Suprapubic skin (tissue), 4 donors: ENCODE data around the gene MTMR3.

Experiments
- CTCF ChIP-seq, 2 donors: fragments of 200-600 bp in 1 of 2; fragments of 450-650 bp in 1 of 2; sonication (generic) in 1 of 2; IDR thresholded peaks; one replicate each; pipeline ENCODE4 v1.5.1; 2016 to 2019; ENCODE audit warnings: antibody characterized with exemption in 2 of 2, mild to moderate bottlenecking in 1 of 2, moderate library complexity in 1 of 2
- EP300 ChIP-seq: sonication (generic); formaldehyde crosslinking; IDR thresholded peaks from one replicate; pipeline ENCODE4 v1.6.1; 2017; ENCODE audit warnings: antibody characterized with exemption
- POLR2A ChIP-seq, 2 donors: fragments of 450-650 bp; IDR thresholded peaks; one replicate each; pipeline ENCODE4 v1.6.1; 2017; ENCODE audit warnings: antibody characterized with exemption in 2 of 2, mild to moderate bottlenecking in 2 of 2, moderate library complexity in 2 of 2
- POLR2AphosphoS5 ChIP-seq, 3 donors: sonication (generic); formaldehyde crosslinking; IDR thresholded peaks; one replicate each; pipeline ENCODE4 v1.6.1; 2017; ENCODE audit warnings: antibody characterized with exemption in 3 of 3

- no peak for TF ChIP-seq CTCF (IDR thresholded peaks at IDR 0.05)
- TF ChIP-seq POLR2AphosphoS5 (IDR thresholded peaks at IDR 0.05) = no peak
- TF ChIP-seq POLR2A (IDR thresholded peaks at IDR 0.05) = no peak
- TF ChIP-seq EP300 = no peak
Observed at GRCh38 chr22:30017375-30018223, 134.6 kb downstream of the MTMR3 start.
